K562 (cell line): Measurements from ENCODE around the gene KBTBD12. TPM values are rescaled to one million over a fixed set of nuclear protein-coding genes. Genes with fewer than 3 reads are reported as not detected.

Experiments
- ATAC-seq: fragments of 200-7000 bp; cut with Tn5 transposase; 3 replicates; pipeline ENCODE4 v1.9.1; 2020; ENCODE audit warnings: moderate library complexity
- BruUV-seq: library from RNA; stranded (reverse); fragments of 400-500 nt; replicated peaks from 2 replicates; lab custom pipeline; 2021; lab: Mats Ljungman, UMichigan
- CTCF ChIA-PET: fragments of 300-600 bp; formaldehyde crosslinking; extraction: SDS; loops from one replicate; lab custom pipeline; 2021; ENCODE audit warnings: low intra/inter-chr PET ratio; lab: Yijun Ruan, JAX
- POLR2A ChIA-PET: fragments of 300-600, 350-650 bp; sonication (Branson Sonifier 250); formaldehyde crosslinking; extraction: SDS; loops from one replicate; lab custom pipeline; 2021; ENCODE audit warnings: antibody characterized with exemption, inconsistent platforms; lab: Yijun Ruan, JAX
- DNase-seq, 4 experiments: peaks; one replicate each; pipeline versions ENCODE4 v3.0.0 to v3.0.0-alpha.2; 2011 to 2018; ENCODE audit warnings: low spot score in 3 of 4, mixed read lengths in 3 of 4; ENCODE audit errors: extremely low read depth in 1 of 4
- FAIRE-seq: peaks from 2 replicates; lab custom pipeline; 2011; peaks lifted over from hg19 to GRCh38; lab: Jason Lieb, UNC
- H2AFZ ChIP-seq: 2 replicates; pipeline ENCODE4 v1.6.0; 2011; ENCODE audit warnings: low read depth, low read length, control low read depth, inconsistent platforms
- H3K27ac ChIP-seq: fragments of 200-600 bp; 3 replicates; pipeline ENCODE4 v1.8.0; 2011; ENCODE audit warnings: low read depth, mild to moderate bottlenecking, control low read depth, inconsistent platforms, low read length, moderate library complexity, mixed read lengths; ENCODE audit errors: extremely low read depth
- H3K27me3 ChIP-seq, 2 experiments: fragments of 300-600 bp in 1 of 2; 2 replicates in 1 of 2; 3 replicates in 1 of 2; pipeline versions ENCODE4 v1.6.0 to v1.8.0; 2011; ENCODE audit warnings: inconsistent platforms in 2 of 2, low read length in 2 of 2, mild to moderate bottlenecking in 1 of 2, mixed read lengths in 1 of 2, moderate library complexity in 1 of 2; ENCODE audit not compliant: control insufficient read depth in 2 of 2, insufficient read depth in 2 of 2
- H3K36me3 ChIP-seq: fragments of 300-600 bp; 3 replicates; pipeline ENCODE4 v1.8.0; 2011; ENCODE audit warnings: mild to moderate bottlenecking, low read length, inconsistent platforms; ENCODE audit not compliant: control insufficient read depth, insufficient read depth
- H3K4me1 ChIP-seq, 2 experiments: fragments of 200-600 bp in 1 of 2; replicated peaks in 1 of 2; 2 replicates in 1 of 2; 3 replicates in 1 of 2; pipeline versions ENCODE4 v1.5.1 to v1.8.0; 2011; ENCODE audit warnings: inconsistent platforms in 2 of 2, low read length in 2 of 2, mild to moderate bottlenecking in 1 of 2, mixed read lengths in 1 of 2, moderate library complexity in 1 of 2; ENCODE audit not compliant: control insufficient read depth in 2 of 2, insufficient read depth in 2 of 2
- H3K4me2 ChIP-seq: 2 replicates; pipeline ENCODE4 v1.6.1; 2011; ENCODE audit warnings: low read length, control low read depth, inconsistent platforms, mixed read lengths; ENCODE audit not compliant: insufficient read depth
- H3K4me3 ChIP-seq: fragments of 200-600 bp; sonication (generic), shearing (Covaris generic); 2 replicates; pipeline ENCODE4 v1.5.1; 2016; ENCODE audit warnings: control low read depth, inconsistent platforms
- H3K79me2 ChIP-seq: fragments of 200-600 bp; 3 replicates; pipeline ENCODE4 v1.8.0; 2011; ENCODE audit warnings: low read length, inconsistent platforms; ENCODE audit not compliant: control insufficient read depth, insufficient read depth
- H3K9ac ChIP-seq, 2 experiments: 2 replicates each; pipeline versions ENCODE4 v1.6.0 to v1.6.1; 2011; ENCODE audit warnings: low read depth in 2 of 2, low read length in 2 of 2, control low read depth in 1 of 2, inconsistent platforms in 1 of 2, mild to moderate bottlenecking in 1 of 2, mixed read lengths in 1 of 2; ENCODE audit not compliant: insufficient read depth in 1 of 2
- H3K9me1 ChIP-seq: one replicate; pipeline ENCODE4 v1.6.0; 2011; ENCODE audit warnings: inconsistent platforms, mild to moderate bottlenecking, low read length, moderate library complexity; ENCODE audit not compliant: control insufficient read depth, insufficient read depth
- H3K9me3 ChIP-seq: replicated peaks from 2 replicates; pipeline ENCODE4 v1.5.1; 2011; ENCODE audit warnings: low read depth, low read length, inconsistent platforms; ENCODE audit not compliant: control insufficient read depth, insufficient read depth
- H4K20me1 ChIP-seq: replicated peaks from 2 replicates; pipeline ENCODE4 v1.6.1; 2011; ENCODE audit warnings: low read length, inconsistent platforms, mixed read lengths; ENCODE audit not compliant: control insufficient read depth, insufficient read depth
- CTBP1 ChIP-seq: fragments of 450-650 bp; IDR thresholded peaks from 2 replicates; pipeline ENCODE4 v1.6.1; 2016; ENCODE audit warnings: borderline replicate concordance
- FOSL1 ChIP-seq: fragments of 200-800 bp; sonication (Bioruptor generic); conservative IDR thresholded peaks from 2 replicates; pipeline ENCODE4 v1.6.1; 2016; ENCODE audit warnings: missing genetic modification characterization, missing compliant biosample characterization
- FOXA1 ChIP-seq: fragments of 450-650 bp; IDR thresholded peaks from 2 replicates; pipeline ENCODE4 v1.6.1; 2016; ENCODE audit warnings: mild to moderate bottlenecking, borderline replicate concordance
- NCOA6 ChIP-seq: fragments of 450-650 bp; IDR thresholded peaks from 2 replicates; pipeline ENCODE4 v1.6.1; 2017; ENCODE audit warnings: mild to moderate bottlenecking
- SUPT5H ChIP-seq: fragments of 450-650 bp; IDR thresholded peaks from 2 replicates; pipeline ENCODE4 v1.6.1; 2016
- ZFP36 ChIP-seq: fragments of 150-350 bp; IDR thresholded peaks from 2 replicates; pipeline ENCODE4 v1.6.1; 2018; ENCODE audit warnings: low read length, low read depth; ENCODE audit not compliant: partially characterized antibody
- WGBS: fragments of 100-300 bp; shearing (Covaris generic); methylation state at CpG from one replicate; pipeline ENCODE4 v1.1.6; 2016; ENCODE audit warnings: low coverage, mixed read lengths; ENCODE audit not compliant: insufficient coverage; ENCODE audit errors: missing lambda C conversion rate; 5-methylcytosine and 5-hydroxymethylcytosine counted together
- in situ Hi-C: fragments of 300-500 bp; cut with MboI; formaldehyde crosslinking; loops from 4 replicates; pipeline ENCODE4 v1.15.0; 2018; ENCODE audit warnings: inconsistent platforms, mixed read lengths
- intact Hi-C: fragments of 100-400 bp; cut with micrococcal nuclease; formaldehyde crosslinking; loops from 2 replicates; pipeline ENCODE4 v1.14.2; 2022
- polyA plus RNA-seq, 8 experiments: library from polyadenylated mRNA; depleted of rRNA in 4 of 8; stranded (reverse) in 5 of 8; unstranded in 3 of 8; fragments of >200 nt; fragmentation: Nextera tagmentation in 2 of 8; fragmentation: Illumina TruSeq in 1 of 8; extraction: Ambion mirVana in 2 of 8; extraction: Trizol in 1 of 8; gene quantifications; 2 replicates each; pipeline versions ENCODE4 v1.2.1 to v1.2.3, GENCODE V29; 2011 to 2014; ENCODE audit warnings: inconsistent platforms in 1 of 8, missing spikeins in 1 of 8
- total RNA-seq, 7 experiments: library from RNA; depleted of rRNA in 6 of 7; stranded (reverse); fragments of >200 nt in 6 of 7; fragmentation: Illumina TruSeq in 2 of 7; extraction: Trizol in 2 of 7; gene quantifications; 2 replicates each; pipeline versions ENCODE4 v1.2.1 to v1.2.3, GENCODE V29; 2011 to 2021; ENCODE audit warnings: low replicate concordance in 1 of 7
- TF ChIP-seq, protein P1 (sequence below): sonication (generic); formaldehyde crosslinking; IDR thresholded peaks from 2 replicates; pipeline ENCODE4 v1.8.0; 2022; ENCODE audit warnings: mild to moderate bottlenecking, missing genetic modification reagents
- TF ChIP-seq, protein P2 (sequence below): fragments of 450-650 bp; IDR thresholded peaks from 2 replicates; pipeline ENCODE4 v1.6.1; 2017; ENCODE audit warnings: antibody characterized with exemption
- TF ChIP-seq, protein P3 (sequence below): fragments of 450-650 bp; IDR thresholded peaks from 2 replicates; pipeline ENCODE4 v1.7.1; 2018; ENCODE audit warnings: mild to moderate bottlenecking, low read depth; ENCODE audit not compliant: partially characterized antibody
- TF ChIP-seq, protein P4 (sequence below): fragments of 450-650 bp; IDR thresholded peaks from 2 replicates; pipeline ENCODE4 v1.6.1; 2016; ENCODE audit warnings: missing biosample characterization, missing genetic modification characterization

KBTBD12 gene
- total and polyA plus RNA-seq, 9 of the 15 experiments (the other 6 are each of a cell fraction or from before 2014, with no cell fraction given) = not detected

DNA sequence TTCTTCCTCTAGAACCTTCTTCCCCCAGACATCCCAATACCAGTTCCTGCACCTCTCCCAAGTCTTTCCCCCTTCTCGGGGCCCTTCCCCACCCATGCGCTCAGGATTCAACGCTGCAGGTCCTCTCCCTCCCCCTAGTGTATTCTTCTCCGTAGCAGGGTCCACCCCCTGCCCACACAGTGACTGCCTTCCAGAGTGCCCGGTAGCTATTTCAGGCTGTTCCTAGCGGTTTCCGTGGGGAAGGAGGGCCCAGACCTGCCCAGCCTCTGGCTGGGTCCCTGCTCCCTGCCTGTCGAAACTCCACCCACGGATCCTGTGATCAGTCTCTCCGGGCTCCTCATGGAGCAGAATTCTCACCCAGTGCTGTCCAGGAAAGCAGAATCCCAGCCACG, 92.0 kb downstream of the KBTBD12 start:
- H3K79me2 ChIP-seq = no peaks in the 10 kb centered on the region
- H3K4me3 ChIP-seq = no peak overlapping the region
- POLR2A ChIA-PET = interaction anchor here (0.5 kb wide), 1 partner anchor 45 kb away, joined by 3 read pairs; no protein-coding TSS in a partner anchor
- no peaks in the 10 kb centered on the region for H3K9me3 ChIP-seq
- CTCF ChIA-PET = no interaction called here
- ATAC-seq = peak; percentile 8; the same call in 2 of the 3 replicates
- H4K20me1 ChIP-seq = no peaks in the 10 kb centered on the region
- intact Hi-C loops (no loop called here), in situ Hi-C loops (no loop called here)
- TF ChIP-seq NCOA6 (no peak), SUPT5H (no peak), FOSL1 (tag) (no peak), ZFP36 (no peak), FOXA1 (no peak), CTBP1 (no peak)
- TF ChIP-seq, protein P1, sequence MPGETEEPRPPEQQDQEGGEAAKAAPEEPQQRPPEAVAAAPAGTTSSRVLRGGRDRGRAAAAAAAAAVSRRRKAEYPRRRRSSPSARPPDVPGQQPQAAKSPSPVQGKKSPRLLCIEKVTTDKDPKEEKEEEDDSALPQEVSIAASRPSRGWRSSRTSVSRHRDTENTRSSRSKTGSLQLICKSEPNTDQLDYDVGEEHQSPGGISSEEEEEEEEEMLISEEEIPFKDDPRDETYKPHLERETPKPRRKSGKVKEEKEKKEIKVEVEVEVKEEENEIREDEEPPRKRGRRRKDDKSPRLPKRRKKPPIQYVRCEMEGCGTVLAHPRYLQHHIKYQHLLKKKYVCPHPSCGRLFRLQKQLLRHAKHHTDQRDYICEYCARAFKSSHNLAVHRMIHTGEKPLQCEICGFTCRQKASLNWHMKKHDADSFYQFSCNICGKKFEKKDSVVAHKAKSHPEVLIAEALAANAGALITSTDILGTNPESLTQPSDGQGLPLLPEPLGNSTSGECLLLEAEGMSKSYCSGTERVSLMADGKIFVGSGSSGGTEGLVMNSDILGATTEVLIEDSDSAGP = no peak
- TF ChIP-seq, protein P2, sequence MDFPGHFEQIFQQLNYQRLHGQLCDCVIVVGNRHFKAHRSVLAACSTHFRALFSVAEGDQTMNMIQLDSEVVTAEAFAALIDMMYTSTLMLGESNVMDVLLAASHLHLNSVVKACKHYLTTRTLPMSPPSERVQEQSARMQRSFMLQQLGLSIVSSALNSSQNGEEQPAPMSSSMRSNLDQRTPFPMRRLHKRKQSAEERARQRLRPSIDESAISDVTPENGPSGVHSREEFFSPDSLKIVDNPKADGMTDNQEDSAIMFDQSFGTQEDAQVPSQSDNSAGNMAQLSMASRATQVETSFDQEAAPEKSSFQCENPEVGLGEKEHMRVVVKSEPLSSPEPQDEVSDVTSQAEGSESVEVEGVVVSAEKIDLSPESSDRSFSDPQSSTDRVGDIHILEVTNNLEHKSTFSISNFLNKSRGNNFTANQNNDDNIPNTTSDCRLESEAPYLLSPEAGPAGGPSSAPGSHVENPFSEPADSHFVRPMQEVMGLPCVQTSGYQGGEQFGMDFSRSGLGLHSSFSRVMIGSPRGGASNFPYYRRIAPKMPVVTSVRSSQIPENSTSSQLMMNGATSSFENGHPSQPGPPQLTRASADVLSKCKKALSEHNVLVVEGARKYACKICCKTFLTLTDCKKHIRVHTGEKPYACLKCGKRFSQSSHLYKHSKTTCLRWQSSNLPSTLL = no peak
- TF ChIP-seq, protein P3, sequence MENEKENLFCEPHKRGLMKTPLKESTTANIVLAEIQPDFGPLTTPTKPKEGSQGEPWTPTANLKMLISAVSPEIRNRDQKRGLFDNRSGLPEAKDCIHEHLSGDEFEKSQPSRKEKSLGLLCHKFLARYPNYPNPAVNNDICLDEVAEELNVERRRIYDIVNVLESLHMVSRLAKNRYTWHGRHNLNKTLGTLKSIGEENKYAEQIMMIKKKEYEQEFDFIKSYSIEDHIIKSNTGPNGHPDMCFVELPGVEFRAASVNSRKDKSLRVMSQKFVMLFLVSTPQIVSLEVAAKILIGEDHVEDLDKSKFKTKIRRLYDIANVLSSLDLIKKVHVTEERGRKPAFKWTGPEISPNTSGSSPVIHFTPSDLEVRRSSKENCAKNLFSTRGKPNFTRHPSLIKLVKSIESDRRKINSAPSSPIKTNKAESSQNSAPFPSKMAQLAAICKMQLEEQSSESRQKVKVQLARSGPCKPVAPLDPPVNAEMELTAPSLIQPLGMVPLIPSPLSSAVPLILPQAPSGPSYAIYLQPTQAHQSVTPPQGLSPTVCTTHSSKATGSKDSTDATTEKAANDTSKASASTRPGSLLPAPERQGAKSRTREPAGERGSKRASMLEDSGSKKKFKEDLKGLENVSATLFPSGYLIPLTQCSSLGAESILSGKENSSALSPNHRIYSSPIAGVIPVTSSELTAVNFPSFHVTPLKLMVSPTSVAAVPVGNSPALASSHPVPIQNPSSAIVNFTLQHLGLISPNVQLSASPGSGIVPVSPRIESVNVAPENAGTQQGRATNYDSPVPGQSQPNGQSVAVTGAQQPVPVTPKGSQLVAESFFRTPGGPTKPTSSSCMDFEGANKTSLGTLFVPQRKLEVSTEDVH = no peak
- TF ChIP-seq, protein P4, sequence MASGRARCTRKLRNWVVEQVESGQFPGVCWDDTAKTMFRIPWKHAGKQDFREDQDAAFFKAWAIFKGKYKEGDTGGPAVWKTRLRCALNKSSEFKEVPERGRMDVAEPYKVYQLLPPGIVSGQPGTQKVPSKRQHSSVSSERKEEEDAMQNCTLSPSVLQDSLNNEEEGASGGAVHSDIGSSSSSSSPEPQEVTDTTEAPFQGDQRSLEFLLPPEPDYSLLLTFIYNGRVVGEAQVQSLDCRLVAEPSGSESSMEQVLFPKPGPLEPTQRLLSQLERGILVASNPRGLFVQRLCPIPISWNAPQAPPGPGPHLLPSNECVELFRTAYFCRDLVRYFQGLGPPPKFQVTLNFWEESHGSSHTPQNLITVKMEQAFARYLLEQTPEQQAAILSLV (tag) = no peak
- no peak overlapping the region for H2AFZ ChIP-seq
- no peak overlapping the region for H3K9ac ChIP-seq
- H3K27me3 ChIP-seq = peaks cover 5 to 33% of the 10 kb centered on the region in 2 experiments; a peak in 3 of 5 replicates
- DNase-seq = no peak
- no TSS peak for BruUV-seq
- H3K4me2 ChIP-seq = no peak overlapping the region; the same call in 1 of the 2 replicates
- FAIRE-seq = no peak
- H3K4me1 ChIP-seq = peaks cover 5 to 16% of the 10 kb centered on the region in 2 experiments; a peak in 4 of 5 replicates
- H3K36me3 ChIP-seq = no peaks in the 10 kb centered on the region
- H3K27ac ChIP-seq = no peak overlapping the region
- H3K9me1 ChIP-seq = no peaks in the 10 kb centered on the region
- 8% methylated on average over 8 of the region's 11 CpGs for WGBS
